ENCODE data around the gene PRSS23.

PRSS23 gene

DNA sequence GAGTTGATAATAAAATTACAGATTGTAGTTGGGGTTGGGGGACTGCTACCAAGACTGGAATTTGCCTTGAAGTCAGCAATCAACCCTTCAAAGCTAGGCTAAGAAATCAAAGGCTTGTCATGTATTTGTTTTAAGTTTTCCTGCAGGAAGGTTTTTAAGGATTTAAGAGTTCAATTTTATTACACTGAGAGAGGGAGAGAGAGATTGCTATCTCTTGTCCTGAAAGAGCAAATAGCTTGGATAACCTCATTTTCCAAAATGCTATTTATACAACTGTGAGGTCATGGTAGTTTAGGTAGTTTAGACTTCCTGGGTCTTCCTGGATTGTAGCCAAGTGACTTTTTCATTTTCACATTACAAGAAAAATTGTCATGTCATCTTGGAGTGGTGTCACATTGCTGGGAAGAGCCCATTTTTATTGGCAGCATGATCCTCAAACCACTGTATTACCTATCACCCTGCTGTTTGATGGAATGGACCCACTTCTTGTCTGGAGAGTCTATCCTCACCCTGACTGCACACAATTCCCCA, 10.1 kb upstream of the PRSS23 start:
- DNase-seq (ENCODE audit: low read depth in 2 of 2): no peak

- DNase-seq (ENCODE audit: low read depth in 2 of 2): no peak
Measured at GRCh38 chr11:86790867-86791849, 9.2 kb upstream of the PRSS23 start.

GRCh38 chr11:86792150-86792549, 8.2 kb upstream of the PRSS23 start:
- no peak for DNase-seq (ENCODE audit: low read depth in 2 of 2)

DNA sequence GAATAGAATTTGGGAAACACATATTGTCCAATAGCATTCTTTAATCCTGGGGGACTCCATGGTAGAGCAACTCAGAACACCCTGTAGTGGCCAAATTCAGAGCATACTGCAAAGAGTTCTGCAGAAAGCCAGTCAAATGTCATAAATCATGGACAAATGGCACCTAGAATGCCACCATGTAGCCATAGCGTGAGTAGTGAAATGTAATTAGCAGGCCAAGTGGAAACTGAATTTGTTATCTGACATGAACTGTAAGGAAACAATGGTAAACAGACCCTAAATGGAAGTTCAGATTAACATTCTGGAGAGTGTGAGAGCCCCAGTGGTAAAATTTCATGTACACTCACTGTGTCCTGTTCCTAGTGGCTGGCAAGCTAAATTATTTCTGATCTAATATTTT, 7.0 kb upstream of the PRSS23 start:
- DNase-seq (ENCODE audit: low read depth in 2 of 2): no peak

GRCh38 chr11:86795511-86795910, 4.8 kb upstream of the PRSS23 start:
- no peak for DNase-seq (ENCODE audit: low read depth in 2 of 2)

DNA sequence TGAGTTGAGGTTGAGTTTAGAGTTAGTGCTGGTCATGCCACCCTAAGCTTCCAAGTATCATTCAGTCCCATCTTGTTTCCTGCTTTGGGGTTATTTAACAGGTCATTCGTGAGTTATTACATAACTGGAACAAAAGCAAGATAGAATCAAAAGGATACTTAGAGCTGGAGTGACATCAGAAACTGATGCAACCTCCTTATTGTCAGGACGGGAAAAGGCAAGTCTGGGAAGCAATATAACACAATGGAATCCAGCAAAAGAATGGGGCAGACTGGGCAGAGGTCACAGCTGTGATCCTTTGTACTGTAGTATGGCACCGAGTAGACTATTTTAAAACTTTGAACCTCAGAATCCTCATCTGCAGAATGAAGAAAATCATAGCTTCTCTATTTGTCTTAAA, 4.4 kb upstream of the PRSS23 start:
- no peak for DNase-seq (ENCODE audit: low read depth in 2 of 2)

DNA sequence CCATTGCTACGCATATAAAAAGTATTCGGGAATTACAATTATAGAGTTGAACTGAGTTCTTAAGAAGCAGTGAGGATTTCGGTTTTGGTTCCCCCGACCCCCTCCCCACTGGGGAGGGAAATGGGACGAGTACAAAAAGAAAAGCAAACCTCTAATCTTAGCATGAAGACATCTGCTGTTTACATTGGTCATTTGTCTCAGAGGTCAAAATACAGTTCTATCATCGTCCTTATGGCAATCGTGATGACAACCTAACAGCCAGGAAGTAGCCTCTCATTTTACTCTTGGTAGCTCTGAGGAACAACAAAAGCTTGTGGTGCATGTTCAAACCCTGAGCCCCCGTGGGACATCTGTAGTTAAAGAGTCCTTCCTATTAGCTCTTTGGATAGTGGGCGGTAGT, 3.2 kb upstream of the PRSS23 start:
- DNase-seq (ENCODE audit: low read depth in 2 of 2): no peak

GRCh38 chr11:86798988-86799387, 1.4 kb upstream of the PRSS23 start:
- peak in 1 of 2 experiments; percentile 60 for DNase-seq (ENCODE audit: low read depth in 2 of 2)

DNA sequence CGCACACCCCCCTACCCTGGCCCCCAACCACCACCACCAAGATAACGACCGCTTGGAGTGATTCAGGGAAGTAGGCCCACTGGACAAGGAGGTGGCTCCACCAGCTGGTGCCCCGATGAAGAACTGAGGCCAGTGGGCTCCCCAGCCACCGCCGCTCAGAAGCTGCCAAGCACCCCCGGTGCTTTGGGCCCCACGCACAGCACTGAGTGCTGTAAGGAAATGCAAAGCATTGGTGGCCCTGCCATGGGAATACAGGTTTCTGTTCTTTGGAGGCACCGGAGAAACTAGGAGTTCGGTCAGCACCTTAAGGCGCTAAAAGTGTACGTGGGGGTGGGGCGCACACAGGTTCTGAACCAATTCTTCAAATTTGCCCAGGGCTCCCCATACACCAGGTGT, 664 bp upstream of the PRSS23 start:
- DNase-seq (ENCODE audit: low read depth in 2 of 2): no peak

DNA sequence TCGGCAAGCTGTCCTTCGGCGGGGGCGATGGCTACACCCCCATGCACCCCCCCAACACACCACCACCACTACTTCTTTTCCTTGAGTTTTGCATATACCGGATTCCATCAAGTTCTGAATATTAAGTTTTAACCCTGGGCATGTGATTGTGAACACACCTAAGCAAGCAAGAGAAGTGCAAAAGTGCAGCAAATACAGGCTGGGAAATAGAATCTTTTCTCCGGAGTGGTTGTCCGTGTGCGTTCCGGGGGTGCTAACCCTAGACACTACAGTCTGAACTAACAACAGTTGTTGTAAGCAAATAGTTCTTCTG, 574 bp downstream of the PRSS23 start:
- no peak for DNase-seq (ENCODE audit: low read depth in 2 of 2)

- no peak for DNase-seq (ENCODE audit: low read depth in 2 of 2)
Measured at GRCh38 chr11:86801364-86801763, 1.0 kb downstream of the PRSS23 start.

- DNase-seq (ENCODE audit: low read depth in 2 of 2): no peak
Measured at GRCh38 chr11:86802146-86802545, 1.8 kb downstream of the PRSS23 start.

DNA sequence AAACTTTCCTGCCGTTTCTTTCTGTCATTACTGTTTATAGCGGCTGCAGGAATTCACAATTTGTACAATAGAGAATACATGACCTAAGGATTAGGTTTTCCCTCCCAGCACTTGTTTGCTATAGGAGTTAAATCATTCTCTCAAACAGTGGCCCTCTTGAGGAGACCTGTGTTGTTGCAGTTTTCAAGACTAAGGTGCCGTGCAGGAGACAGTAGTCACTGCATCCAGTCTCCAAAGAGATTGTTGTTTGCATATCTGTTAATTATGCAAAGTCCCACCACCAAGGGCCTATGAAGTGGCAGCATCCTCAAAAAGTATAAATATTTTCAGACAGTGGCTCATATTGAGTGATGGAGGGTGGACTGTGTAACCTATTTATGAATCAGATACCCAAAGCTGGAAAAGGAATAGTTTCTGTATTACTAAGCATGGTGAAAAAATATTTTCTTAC, 2.3 kb downstream of the PRSS23 start:
- no peak for DNase-seq (ENCODE audit: low read depth in 2 of 2)

- no peak for DNase-seq (ENCODE audit: low read depth in 2 of 2)
Measured at GRCh38 chr11:86803136-86804045, 3.0 kb downstream of the PRSS23 start.

DNA sequence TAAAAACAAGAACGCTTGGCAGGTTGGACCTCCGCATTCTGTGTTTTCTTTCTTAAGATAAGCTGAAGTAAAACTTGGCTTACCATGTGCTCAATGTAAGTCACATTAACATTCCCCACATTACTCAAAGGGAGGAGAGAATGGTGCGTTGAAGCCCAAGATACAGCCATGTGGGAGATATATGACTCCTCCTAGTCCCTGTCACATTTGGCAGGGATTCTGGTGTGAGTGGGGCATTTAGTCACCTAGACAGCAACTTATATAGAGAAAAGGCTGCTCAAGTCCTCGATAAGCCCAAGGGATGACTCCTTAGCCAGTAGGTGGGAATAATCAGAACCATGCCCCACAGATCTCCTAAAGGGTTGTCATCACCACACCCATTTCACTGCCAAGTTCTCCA, 4.6 kb downstream of the PRSS23 start:
- DNase-seq (ENCODE audit: low read depth in 2 of 2): no peak

- DNase-seq (ENCODE audit: low read depth in 2 of 2): no peak
Measured at GRCh38 chr11:86805873-86806310, 5.5 kb downstream of the PRSS23 start.

DNA sequence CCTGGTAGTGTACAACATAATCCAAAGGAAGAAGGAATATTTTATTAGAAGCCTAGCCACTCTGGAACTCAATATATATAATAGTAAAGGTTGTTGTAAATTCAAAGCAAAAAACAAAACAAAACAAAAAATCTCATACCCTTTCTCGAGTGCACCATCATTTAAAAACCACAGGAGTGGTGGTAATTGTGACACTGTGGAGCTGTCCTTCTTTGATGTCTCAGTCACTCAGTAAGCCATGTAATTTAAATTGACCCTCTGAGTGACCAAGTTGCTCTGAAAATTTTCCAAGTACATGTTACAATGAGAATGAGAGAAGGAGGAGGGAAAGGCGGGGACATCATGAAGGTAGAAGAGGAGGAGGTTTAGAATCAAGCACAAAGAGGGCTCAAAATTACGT, 6.6 kb downstream of the PRSS23 start:
- DNase-seq (ENCODE audit: low read depth in 2 of 2): no peak

DNA sequence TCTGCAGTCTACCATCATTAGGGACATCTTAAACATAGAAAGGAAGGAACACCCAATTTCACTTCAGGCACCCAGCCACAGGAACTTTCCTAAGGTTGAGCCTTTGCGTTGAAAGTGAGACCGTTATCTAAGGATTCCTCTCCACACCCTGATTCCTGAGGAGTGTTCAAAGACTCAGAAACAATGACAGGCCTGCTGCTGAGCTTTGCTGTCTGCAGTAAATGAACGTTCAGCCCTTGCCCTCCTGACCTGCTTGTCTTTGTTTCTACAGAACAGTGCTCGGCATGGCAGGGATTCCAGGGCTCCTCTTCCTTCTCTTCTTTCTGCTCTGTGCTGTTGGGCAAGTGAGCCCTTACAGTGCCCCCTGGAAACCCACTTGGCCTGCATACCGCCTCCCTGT, 7.0 kb downstream of the PRSS23 start:
- no peak for DNase-seq (ENCODE audit: low read depth in 2 of 2)

DNA sequence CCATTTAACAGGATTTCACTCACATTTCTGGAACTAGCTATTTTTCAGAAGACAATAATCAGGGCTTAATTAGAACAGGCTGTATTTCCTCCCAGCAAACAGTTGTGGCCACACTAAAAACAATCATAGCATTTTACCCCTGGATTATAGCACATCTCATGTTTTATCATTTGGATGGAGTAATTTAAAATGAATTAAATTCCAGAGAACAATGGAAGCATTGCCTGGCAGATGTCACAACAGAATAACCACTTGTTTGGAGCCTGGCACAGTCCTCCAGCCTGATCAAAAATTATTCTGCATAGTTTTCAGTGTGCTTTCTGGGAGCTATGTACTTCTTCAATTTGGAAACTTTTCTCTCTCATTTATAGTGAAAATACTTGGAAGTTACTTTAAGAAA, 9.2 kb downstream of the PRSS23 start:
- no peak for DNase-seq (ENCODE audit: low read depth in 2 of 2)

DNA sequence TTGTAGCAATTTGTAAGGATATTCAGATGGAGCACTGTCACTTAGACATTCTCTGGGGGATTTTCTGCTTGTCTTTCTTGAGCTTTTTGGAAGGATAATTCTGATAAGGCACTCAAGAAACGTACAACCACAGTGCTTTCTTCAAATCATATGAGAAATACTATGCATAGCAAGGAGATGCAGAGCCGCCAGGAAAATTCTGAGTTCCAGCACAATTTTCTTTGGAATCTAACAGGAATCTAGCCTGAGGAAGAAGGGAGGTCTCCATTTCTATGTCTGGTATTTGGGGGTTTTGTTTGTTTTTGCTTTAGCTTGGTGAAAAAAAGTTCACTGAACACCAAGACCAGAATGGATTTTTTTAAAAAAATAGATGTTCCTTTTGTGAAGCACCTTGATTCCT, 9.9 kb downstream of the PRSS23 start:
- no peak for DNase-seq (ENCODE audit: low read depth in 2 of 2)

GRCh38 chr11:86811637-86812321, 11.4 kb downstream of the PRSS23 start:
- DNase-seq (ENCODE audit: low read depth in 2 of 2): peak; percentile 62 to 64

- DNase-seq (ENCODE audit: low read depth in 2 of 2): no peak
Measured at GRCh38 chr11:86812322-86812670, 12.0 kb downstream of the PRSS23 start.

Measured in fibroblast of skin of left biceps (primary cell).